Eye (tissue), 1 donor: ENCODE data around the gene MLLT3.

ENCODE experiments used
- DNase-seq: peaks from one replicate; pipeline ENCODE4 v3.0.0-alpha.2; 2015

The MLLT3 gene

DNA sequence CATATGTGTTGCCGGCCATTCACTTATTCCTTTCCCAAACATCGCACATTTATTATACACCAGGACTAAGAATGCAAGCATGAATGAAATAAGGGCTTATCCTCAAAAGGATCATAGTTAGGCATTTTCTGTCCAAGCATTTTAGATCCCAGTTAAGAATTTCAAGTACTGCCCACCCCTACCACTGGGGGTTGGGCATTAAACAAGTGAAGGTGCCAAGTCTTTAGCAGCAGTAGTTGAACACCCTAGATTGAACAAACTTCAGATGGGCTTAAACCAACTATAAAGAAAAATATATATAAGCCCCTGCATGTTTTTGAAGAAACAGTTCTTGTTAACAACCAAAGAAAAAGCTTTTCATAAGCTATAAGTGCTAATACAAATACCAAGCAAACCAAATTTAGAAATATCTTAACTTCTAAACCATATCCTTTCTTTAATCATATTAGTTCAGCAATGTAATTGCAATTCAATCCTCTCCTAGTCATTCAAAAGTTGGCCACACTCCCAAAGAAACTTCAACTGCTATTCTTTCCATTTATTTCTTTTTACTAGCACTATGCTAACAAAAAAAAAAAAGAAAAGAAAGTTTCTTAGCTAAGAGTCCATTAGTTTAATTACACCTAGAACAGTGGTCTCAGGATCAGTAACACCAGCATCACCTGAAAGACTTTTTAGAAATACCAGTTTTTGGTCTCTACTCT lies 149.8 kb downstream of the MLLT3 start:
- DNase-seq: peak; percentile 35

DNA sequence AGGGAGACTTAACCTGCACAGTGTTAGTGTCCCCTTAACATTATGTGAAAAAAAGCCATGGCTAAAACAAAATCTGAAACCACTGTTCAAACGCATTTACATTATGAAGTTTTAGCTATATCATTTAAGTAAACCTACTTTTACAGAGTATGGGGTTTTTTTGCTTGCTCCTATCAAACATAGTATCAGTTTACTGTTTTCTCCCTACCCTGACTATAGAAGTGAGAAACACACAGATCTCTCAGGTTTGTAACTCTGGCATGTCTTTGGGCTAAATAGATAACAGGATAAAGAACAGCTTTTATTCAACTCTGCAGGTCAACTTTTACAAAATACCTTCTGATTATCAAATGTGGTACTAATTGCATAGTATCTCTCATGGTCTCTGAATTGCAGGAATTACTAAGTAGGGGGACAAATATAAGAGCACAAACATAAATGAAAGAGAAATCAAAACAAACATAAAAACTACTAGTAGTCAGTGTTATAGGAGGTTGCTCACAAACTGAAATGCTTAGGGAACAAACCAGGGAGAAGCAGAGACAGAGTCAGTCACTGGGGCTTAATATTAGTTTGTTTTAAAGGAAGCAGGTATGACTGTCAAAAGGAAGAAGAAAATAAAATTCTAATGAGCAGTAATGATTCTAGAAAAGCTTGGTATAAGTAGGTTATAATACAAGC lies 155.8 kb downstream of the MLLT3 start:
- DNase-seq: no peak

DNA sequence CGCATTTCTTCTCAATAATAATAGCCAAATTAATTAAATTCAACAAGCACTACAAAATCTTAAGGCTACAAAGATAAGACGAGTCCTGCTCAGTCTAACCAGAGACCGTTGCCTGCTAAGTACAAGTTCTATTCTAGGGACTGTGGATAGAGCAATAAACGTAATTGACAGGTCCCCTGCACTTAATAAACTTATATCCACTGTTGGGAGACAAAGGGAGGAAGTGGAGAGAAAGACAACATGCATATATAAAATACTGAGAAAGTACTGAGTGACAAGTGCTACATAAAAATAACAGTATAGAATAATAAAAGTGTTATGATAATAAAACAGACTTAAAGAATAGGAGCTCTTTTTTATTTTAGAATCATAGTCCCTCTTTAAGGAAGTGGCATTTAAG lies 158.1 kb downstream of the MLLT3 start:
- DNase-seq: no peak

DNA sequence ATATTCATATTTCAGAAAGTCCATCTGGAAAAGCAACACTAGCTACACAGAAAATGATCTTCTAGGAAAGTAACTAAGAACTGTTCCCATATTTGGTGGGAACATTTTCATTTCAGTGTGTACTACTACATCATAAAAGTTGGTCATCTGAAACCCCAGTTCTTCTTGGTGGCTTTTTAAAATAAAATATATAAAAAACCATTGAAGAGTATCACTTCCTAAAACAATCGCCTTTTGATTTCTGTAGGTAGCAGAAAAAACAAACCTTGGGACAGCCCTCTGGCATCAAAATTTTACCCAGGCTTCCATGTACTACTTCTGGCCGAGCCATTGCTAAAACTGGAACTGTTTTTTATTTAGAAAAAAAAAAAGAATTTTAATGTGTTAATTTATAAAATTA lies 158.5 kb downstream of the MLLT3 start:
- DNase-seq: no peak

DNA sequence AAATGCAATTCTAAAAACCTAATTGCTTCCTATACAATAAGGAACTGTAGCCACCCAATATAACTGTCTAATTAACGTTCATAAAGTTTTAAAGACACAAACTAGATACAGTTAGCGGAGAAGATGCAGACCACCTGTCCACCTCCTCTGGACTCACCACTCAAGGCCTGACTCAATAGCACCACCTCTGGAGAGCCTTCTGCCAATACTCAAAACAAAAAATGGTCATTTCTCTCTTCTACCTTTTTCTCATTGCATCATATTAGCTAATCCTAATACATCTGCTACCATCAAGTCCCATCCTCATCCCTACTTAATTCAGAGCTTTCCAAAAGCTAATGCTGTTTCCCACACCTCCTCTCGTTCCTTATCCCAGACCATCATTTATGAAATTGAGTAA lies 159.9 kb downstream of the MLLT3 start:
- DNase-seq: no peak

DNA sequence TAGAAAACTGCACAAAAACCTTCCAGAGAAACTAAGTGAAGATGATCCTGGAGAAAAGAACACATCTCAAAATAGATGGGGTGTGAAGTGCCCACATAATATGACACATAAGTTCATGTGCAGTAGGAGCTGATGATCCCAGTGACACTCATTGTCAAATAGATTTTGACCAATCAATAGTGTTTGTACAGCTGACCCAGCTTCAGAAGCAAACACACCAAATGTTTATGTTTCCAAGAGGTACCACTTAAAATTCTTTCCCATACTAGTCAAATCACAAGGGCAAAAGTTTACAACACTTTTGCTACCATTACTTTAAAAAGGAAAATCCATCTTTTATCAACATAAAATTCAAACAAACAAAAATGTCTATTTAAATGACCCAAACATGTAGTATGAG lies 175.0 kb downstream of the MLLT3 start:
- DNase-seq: no peak

DNA sequence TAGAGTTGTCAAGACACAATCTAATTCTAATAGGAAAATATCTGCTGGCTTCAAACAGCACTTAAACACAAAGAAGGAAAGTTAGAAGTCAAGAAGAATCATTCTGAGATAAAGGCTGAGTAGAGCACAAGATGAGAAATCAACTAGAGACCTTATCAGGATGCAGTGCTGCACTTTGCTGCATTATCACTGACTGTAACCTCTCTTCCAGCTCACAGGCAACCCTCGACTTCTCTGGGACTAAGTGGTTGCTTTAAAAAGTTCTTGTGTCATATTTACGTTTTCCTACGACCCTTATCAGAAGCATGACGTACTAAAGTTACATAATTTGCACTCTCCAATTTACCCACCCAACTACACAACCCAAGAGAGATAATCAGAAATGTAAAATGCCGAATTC lies 176.1 kb downstream of the MLLT3 start:
- no peak for DNase-seq

DNA sequence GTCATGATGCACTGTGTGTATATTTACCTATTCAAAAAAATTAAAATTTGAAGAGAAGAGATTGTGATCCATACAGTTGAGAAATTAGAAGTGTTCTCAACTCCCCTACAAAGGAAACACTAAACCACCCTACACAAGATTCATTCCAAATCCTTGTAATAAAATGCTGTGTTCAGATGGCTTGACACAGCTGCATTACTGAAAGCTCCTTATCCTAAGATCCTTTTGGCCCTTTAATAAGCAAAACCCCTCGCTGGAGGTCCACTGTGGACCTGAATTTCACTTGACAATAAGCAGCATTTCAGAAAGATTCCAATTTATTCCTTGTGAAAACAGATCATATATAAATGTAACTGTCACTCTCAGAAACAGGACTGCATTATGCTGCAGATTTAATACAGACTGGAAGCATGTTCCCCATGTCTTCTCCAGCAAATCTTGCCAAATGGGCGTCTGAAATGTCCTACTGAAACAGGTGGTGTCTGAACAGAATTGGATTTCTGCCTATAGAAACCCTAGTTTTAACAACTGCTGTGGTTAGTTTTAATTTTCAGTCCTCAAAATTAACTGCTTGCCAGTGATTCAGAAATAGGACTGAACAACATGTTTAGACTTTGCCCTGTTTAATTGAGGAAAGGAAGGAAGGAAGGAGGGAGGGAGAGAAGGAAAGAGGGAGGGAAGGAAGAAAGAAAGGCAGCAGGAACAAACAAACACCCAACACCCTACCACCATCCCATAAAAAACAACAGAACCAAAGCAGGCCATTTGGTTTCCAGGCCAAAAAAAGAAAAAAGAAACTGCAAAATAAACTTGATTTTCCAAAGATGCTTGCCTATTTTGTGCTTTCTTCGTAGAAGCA lies 179.6 kb downstream of the MLLT3 start:
- peak; percentile 8 for DNase-seq

DNA sequence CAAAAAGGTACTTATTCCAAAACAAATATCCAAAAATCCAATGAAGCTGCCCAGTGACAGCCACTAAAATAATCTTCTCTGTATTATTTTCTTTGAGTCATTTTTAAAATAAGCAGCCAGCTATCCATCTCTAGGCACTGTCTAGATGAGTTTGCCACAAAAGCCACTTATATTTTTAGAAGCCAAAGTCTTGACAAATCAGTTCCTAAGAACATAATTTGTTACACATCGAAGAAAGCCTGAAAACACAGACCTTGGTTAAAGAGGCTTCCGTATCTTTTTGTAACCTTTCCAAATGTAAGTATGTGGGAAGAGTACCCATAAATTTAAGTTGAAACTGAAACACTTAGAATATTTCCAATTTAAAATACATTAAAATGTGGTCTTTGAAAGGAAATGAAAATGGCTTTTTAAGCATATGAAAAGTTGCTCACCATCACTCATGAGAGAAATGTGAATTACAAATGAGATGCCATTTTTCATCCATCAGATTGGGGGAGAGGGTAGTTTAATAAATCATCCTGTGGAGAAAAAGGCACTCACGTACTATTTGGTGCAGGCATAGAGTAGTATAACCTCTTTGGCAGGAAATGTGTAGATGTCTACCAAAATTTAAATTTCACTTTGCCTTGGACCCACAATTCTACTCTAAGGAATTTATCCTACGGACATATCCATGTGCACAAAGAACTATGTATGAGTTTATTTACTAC lies 180.4 kb downstream of the MLLT3 start:
- DNase-seq: no peak

DNA sequence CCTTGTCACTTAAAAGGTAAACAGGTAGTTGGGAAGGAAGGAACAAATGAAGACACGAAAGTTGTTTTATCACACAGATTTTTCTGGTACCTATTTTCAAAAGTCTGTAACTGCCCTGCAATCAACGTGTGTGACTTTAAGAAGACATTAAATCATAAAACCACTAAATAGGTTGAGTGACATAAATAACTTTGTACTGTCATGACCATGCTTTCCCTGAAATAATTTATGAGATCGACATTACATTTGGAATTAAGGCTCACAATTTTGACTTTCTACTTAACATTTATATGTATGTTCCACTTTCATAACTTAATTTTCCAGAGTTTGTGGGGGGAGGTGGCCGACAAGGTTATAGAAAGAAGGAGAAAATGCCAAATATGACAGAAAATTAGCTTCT lies 181.1 kb downstream of the MLLT3 start:
- DNase-seq: no peak

DNA sequence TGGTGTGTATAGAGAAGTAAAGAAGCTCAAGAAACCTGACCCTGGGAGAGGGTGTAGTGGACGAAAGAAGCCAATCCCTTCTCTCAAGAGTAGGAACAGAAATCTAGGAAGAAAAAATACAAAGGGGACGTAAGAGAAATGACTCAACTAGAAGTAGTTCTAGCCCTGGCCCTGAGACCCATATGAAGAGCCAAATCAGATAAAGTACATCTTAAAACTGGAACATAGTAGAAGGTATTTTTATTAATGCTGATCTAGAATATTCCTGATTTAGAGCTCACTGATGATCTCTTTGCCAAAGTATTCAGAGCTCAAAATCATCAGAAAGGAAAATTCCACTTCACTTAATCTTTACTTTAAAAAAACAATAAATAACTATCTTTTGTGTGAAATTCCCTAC lies 184.8 kb downstream of the MLLT3 start:
- no peak for DNase-seq

DNA sequence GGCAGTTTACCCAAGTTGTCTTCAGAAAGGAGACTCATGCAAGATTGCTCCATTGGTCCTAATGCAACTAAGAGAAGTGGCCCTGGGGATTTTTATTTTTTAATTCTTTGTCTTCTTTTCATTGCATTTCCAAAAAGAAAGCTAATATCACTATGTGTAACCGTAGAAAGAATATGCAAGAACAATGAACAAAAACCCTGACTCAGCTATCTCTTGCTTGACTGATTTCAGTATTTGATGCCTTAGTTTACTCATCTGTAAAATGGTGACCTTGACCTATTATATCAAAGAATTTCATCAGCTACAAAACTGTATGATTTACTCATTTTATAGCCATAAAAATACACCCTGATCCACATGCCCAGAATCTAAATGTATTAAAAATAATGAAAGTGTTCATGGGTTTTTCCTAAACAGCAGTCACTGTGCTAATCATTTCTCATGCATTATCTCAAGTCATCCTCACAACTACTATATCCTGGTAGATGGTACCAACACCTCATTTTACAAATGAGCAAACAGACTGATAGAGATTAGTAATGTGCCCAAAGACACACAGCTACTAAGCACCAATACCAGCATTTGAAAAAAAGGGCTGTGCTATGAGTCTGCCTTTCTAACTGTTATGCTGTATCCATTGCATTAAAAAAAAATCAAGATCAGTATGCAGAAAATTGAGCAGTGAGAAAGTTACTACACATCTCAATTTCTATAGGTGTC lies 185.7 kb downstream of the MLLT3 start:
- no peak for DNase-seq

DNA sequence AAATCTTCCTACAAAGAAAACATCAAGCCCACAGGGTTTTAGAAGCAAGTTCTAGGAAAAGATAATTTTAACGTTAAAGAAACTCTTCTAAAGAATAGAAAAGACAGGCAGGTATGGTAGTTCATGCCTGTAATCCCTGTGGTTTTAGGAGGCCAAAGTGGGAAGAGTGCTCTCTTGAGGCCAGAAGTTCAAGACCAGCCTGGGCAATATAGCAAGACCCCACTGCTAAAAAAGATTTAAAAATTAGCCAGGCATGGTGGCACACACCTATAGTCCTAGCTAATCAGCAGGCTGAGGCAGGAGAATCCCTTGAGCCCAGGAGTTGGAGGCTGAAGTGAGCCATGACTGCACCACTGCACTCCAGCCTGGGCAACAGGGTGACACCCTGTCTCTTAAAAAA lies 193.3 kb downstream of the MLLT3 start:
- no peak for DNase-seq

DNA sequence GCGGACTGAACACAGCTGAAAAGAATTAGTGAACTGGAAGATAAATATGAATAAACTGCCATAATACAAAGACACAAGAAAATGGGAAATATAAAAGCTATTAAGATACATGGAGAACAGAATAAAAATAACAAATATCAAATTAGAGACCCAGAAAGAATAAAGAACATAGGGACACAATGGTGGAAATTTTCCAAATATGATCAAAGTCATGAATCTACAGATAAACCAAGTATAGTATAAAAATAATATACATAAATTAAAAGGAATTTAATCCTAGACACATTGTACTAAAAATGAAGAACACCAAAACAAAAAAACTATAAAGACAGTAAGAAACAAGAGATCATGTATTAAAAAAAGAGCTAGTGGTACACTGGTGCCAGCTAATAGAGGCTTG lies 194.9 kb downstream of the MLLT3 start:
- DNase-seq: no peak

DNA sequence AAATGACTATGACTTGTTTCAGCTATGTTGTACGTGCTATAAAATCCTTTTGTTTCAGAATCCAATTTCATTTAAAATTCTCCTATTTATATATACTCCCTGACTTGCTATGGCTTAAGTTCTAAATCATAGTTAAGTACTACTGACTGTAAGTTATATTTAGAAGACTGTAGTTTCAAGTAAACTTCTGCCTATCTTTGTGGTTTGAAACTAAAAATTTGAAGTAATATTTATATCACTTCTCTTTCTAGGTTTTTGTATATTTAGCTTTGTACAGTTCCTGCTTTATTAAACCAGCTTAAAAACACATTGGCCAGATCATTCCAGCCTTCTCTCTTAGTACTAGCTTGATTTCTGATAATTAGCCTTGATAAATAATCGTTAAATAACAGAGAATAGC lies 196.3 kb downstream of the MLLT3 start:
- no peak for DNase-seq

DNA sequence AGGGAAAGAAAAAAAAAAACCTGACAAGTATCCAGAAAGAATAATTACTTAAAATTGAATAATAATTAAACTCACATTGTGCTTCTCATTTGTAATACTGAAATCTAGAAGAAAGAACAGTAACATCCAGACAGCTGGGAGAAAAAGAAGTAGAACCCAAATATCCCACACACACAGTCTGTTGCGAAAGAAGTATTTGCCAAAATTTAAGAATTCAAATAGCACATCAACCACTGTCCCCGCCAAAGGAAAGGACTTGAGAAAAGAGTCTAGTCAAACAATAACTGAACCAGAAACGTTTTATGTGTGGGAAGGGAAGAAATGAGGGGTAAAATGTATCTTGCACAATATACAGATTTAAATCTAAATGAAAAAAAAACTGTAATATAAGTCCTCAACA lies 202.8 kb downstream of the MLLT3 start:
- DNase-seq: no peak

DNA sequence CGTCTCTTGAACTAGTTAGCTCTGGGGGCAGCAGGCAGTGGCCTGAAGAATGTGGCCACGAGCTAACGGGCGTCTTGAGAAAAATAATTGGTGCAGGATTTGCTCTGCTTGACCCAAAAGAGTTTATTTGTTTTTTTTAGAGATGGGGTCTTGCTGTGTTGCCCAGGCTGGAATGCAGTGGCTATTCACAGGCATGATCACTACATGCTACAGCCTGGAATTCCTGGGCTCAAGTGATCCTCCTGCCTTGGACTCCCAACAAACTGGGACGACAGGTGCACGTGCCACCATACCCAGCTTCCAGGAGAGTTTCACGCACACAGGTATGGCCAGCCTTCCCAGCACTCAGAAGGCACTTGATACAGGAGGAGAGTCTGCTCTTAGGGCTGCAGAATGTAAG lies 203.8 kb downstream of the MLLT3 start:
- DNase-seq: no peak

DNA sequence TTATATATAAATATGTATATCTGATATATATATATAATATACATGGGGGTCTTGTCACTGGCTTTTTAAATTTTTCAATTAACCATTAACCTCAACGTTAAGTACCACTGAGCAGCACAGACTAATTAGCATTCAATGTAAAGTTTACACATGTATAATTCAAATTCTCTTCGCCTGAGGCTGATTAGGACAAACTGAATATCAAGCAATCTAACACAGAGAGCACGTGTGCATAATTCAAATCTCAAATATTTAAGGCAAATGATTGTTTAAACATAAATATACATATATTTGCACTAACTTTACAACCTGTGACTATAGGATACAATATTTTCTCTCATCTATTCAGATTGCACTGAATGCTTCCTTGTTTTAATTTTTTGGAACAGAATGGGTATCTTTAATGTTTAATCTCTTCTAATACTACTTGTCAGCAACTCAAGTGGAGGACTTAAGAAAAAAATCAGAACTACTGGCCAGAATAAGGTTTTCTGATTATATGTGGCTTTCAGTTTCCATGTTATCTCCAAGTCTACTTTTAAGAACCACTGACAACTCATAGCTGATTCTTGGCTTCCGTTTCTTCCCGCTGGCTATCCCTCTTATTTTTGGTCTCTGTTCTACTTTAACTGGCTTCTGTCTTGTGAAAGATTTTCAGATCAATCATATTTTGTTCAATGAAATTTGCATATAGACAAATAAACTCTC lies 204.8 kb downstream of the MLLT3 start:
- no peak for DNase-seq

DNA sequence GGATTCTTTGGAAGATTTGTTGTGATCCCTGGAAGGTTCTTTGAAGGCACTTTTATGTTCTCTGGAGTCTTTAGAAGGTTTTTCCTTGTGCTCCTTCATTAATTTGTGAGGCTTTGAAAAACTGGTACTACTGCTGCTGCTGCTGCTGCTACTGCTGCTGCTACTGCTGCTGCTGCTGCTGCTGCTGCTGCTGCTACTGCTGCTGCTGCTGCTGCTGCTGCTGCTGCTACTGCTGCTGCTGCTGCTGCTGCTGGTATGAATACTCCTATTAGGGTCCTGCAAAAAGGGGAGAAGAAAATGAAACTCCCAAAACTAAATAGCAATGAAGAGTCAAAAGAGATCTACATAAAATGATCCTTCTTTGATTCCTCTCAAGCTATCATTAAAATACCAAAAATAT lies 208.1 kb downstream of the MLLT3 start:
- DNase-seq: no peak

DNA sequence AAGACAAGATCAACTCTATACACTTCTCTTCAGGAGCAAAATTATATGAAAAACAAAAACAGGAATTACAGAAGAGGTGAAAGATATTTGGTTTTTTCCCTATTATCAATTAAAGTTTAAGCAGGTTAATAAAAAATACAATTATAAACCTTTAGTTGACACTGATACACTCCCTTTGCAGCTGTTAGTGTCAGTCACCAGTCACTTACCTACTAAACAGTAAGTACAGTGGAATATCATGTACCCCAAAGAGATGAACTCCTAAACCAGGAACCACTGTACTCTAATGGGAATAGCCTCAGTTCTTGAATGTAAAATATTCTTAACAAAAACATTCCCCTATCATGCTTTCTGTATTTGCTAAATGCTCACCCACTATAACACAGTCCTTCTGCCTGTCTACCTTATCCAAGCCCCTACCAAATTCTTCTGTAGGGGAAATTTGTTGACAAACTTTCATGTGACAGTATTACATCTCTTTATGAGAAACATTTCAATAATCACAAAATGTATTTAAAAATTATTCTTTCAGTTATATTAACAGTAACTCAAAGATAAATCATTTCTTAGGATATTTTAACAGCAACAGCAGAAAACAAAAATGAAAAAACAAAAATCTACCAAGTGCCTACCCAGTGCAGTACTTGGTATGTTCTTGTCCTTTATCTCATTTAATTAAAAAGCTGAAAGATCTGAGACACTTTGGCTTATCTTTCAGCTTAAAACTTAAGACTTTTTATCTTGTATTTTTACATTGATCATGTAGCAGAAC lies 212.8 kb downstream of the MLLT3 start:
- DNase-seq: no peak

DNA sequence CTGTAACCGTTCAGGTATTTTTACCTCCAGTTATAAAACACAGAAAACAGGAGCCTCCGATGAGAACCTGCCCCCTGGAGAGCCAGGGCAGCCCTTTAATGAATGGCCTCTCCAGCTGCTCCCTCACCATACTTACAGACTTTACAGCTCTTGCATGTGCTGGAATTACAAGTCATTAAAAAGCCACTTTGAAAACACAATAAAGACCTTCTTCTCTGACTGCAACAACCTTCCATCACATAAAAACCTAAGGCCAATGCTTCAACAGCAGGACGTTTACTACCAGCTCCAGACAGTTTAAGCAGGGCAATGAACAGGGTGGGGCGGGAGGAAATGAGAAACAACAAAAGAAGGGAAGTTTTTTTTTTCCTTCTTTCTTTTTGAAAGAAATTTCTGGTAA lies 213.8 kb downstream of the MLLT3 start:
- DNase-seq: peak; percentile 11
